Measurements from ENCODE around the gene FBXL7.

FBXL7 gene

GRCh38 chr5:15499528-15500324, at the start of gene FBXL7:
TSS of gene FBXL7 (plus strand) at chr5:15500180.
- H3K9me3 Mint-ChIP-seq, result peaks cover 3% of the 10 kb centered on the region

GRCh38 chr5:15450473-15450872, 49.5 kb upstream of the FBXL7 start:
- no peak for DNase-seq
- Mint-ChIP-seq H3K9me3 (peaks cover 19% of the 10 kb centered on the region), H3K4me3 (no peak overlapping the region), H3K27me3 (no peaks in the 10 kb centered on the region), H3K27ac (no peak overlapping the region), H3K36me3 (ENCODE audit: low read depth) (no peaks in the 10 kb centered on the region), H3K4me1 (ENCODE audit: low read depth) (no peaks in the 10 kb centered on the region)

More at GRCh38 chr5:15499528-15500324, at the start of gene FBXL7:
- H3K27ac Mint-ChIP-seq, result no peak within 1 kb of the TSS
- peaks cover 58% of the 10 kb centered on the region for H3K27me3 Mint-ChIP-seq
- H3K4me1 Mint-ChIP-seq (ENCODE audit: low read depth), result peaks cover 3% of the 10 kb centered on the region
- no peak for DNase-seq
- no peaks in the 10 kb centered on the region for H3K36me3 Mint-ChIP-seq (ENCODE audit: low read depth)
- H3K4me3 Mint-ChIP-seq, result no peak within 1 kb of the TSS

- H3K9me3 Mint-ChIP-seq, result peaks cover 23% of the 10 kb centered on the region
- DNase-seq, result no peak
- no peak overlapping the region for H3K27ac Mint-ChIP-seq
- no peaks in the 10 kb centered on the region for H3K36me3 Mint-ChIP-seq (ENCODE audit: low read depth)
- no peaks in the 10 kb centered on the region for H3K4me1 Mint-ChIP-seq (ENCODE audit: low read depth)
- H3K4me3 Mint-ChIP-seq, result no peak overlapping the region
- H3K27me3 Mint-ChIP-seq, result no peaks in the 10 kb centered on the region
Measured at GRCh38 chr5:15450949-15451348, 49.0 kb upstream of the FBXL7 start.

- Mint-ChIP-seq H3K4me3 (no peak overlapping the region), H3K27me3 (no peaks in the 10 kb centered on the region), H3K4me1 (ENCODE audit: low read depth) (no peaks in the 10 kb centered on the region), H3K9me3 (peaks cover 29% of the 10 kb centered on the region), H3K27ac (no peak overlapping the region), H3K36me3 (ENCODE audit: low read depth) (no peaks in the 10 kb centered on the region)
- DNase-seq, result no peak
Measured at GRCh38 chr5:15452030-15452429, 48.0 kb upstream of the FBXL7 start.

- Mint-ChIP-seq H3K27me3 (no peaks in the 10 kb centered on the region), H3K27ac (no peak overlapping the region), H3K36me3 (ENCODE audit: low read depth) (no peaks in the 10 kb centered on the region), H3K4me1 (ENCODE audit: low read depth) (no peaks in the 10 kb centered on the region), H3K4me3 (no peak overlapping the region), H3K9me3 (peaks cover 30% of the 10 kb centered on the region)
- no peak for DNase-seq
Measured at GRCh38 chr5:15452781-15453180, 47.2 kb upstream of the FBXL7 start.

- H3K9me3 Mint-ChIP-seq, result peaks cover 30% of the 10 kb centered on the region
- no peaks in the 10 kb centered on the region for H3K27me3 Mint-ChIP-seq
- no peaks in the 10 kb centered on the region for H3K36me3 Mint-ChIP-seq (ENCODE audit: low read depth)
- no peak overlapping the region for H3K27ac Mint-ChIP-seq
- DNase-seq, result no peak
- no peaks in the 10 kb centered on the region for H3K4me1 Mint-ChIP-seq (ENCODE audit: low read depth)
- no peak overlapping the region for H3K4me3 Mint-ChIP-seq
Measured at GRCh38 chr5:15459200-15459599, 40.8 kb upstream of the FBXL7 start.

GRCh38 chr5:15463231-15463980, 36.6 kb upstream of the FBXL7 start:
- no peaks in the 10 kb centered on the region for H3K36me3 Mint-ChIP-seq (ENCODE audit: low read depth)
- no peak for DNase-seq
- H3K9me3 Mint-ChIP-seq, result peaks cover 7% of the 10 kb centered on the region
- H3K27me3 Mint-ChIP-seq, result no peaks in the 10 kb centered on the region
- H3K4me3 Mint-ChIP-seq, result no peak overlapping the region
- no peak overlapping the region for H3K27ac Mint-ChIP-seq
- no peaks in the 10 kb centered on the region for H3K4me1 Mint-ChIP-seq (ENCODE audit: low read depth)

GRCh38 chr5:15472116-15472515, 27.9 kb upstream of the FBXL7 start:
- no peaks in the 10 kb centered on the region for H3K4me1 Mint-ChIP-seq (ENCODE audit: low read depth)
- no peak overlapping the region for H3K4me3 Mint-ChIP-seq
- DNase-seq, result no peak
- H3K36me3 Mint-ChIP-seq (ENCODE audit: low read depth), result no peaks in the 10 kb centered on the region
- no peak overlapping the region for H3K27ac Mint-ChIP-seq
- no peaks in the 10 kb centered on the region for H3K27me3 Mint-ChIP-seq
- peaks cover 9% of the 10 kb centered on the region for H3K9me3 Mint-ChIP-seq

GRCh38 chr5:15474143-15474719, 25.7 kb upstream of the FBXL7 start:
- H3K4me1 Mint-ChIP-seq (ENCODE audit: low read depth), result no peaks in the 10 kb centered on the region
- no peak overlapping the region for H3K4me3 Mint-ChIP-seq
- no peaks in the 10 kb centered on the region for H3K27me3 Mint-ChIP-seq
- H3K36me3 Mint-ChIP-seq (ENCODE audit: low read depth), result no peaks in the 10 kb centered on the region
- DNase-seq, result no peak
- no peak overlapping the region for H3K27ac Mint-ChIP-seq
- H3K9me3 Mint-ChIP-seq, result peaks cover 11% of the 10 kb centered on the region

- Mint-ChIP-seq H3K4me3 (no peak overlapping the region), H3K27ac (no peak overlapping the region), H3K36me3 (ENCODE audit: low read depth) (no peaks in the 10 kb centered on the region), H3K4me1 (ENCODE audit: low read depth) (no peaks in the 10 kb centered on the region), H3K27me3 (no peaks in the 10 kb centered on the region), H3K9me3 (peaks cover 11% of the 10 kb centered on the region)
- DNase-seq, result no peak
Measured at GRCh38 chr5:15475367-15475766, 24.6 kb upstream of the FBXL7 start.

- no peaks in the 10 kb centered on the region for H3K36me3 Mint-ChIP-seq (ENCODE audit: low read depth)
- H3K4me3 Mint-ChIP-seq, result no peak overlapping the region
- no peak overlapping the region for H3K27ac Mint-ChIP-seq
- peaks cover 10% of the 10 kb centered on the region for H3K9me3 Mint-ChIP-seq
- H3K27me3 Mint-ChIP-seq, result no peaks in the 10 kb centered on the region
- H3K4me1 Mint-ChIP-seq (ENCODE audit: low read depth), result no peaks in the 10 kb centered on the region
- DNase-seq, result no peak
Measured at GRCh38 chr5:15476977-15477376, 23.0 kb upstream of the FBXL7 start.

GRCh38 chr5:15480436-15480835, 19.5 kb upstream of the FBXL7 start:
- peaks cover 6% of the 10 kb centered on the region for H3K9me3 Mint-ChIP-seq
- H3K4me1 Mint-ChIP-seq (ENCODE audit: low read depth), result no peaks in the 10 kb centered on the region
- H3K27ac Mint-ChIP-seq, result no peak overlapping the region
- H3K27me3 Mint-ChIP-seq, result no peaks in the 10 kb centered on the region
- H3K36me3 Mint-ChIP-seq (ENCODE audit: low read depth), result no peaks in the 10 kb centered on the region
- DNase-seq, result no peak
- no peak overlapping the region for H3K4me3 Mint-ChIP-seq

GRCh38 chr5:15483351-15484097, 16.5 kb upstream of the FBXL7 start:
- Mint-ChIP-seq H3K9me3 (peaks cover 2% of the 10 kb centered on the region), H3K36me3 (ENCODE audit: low read depth) (no peaks in the 10 kb centered on the region), H3K4me3 (no peak overlapping the region), H3K4me1 (ENCODE audit: low read depth) (no peaks in the 10 kb centered on the region), H3K27ac (no peak overlapping the region), H3K27me3 (no peaks in the 10 kb centered on the region)
- no peak for DNase-seq

- no peaks in the 10 kb centered on the region for H3K36me3 Mint-ChIP-seq (ENCODE audit: low read depth)
- no peak overlapping the region for H3K27ac Mint-ChIP-seq
- no peak for DNase-seq
- no peaks in the 10 kb centered on the region for H3K27me3 Mint-ChIP-seq
- H3K4me1 Mint-ChIP-seq (ENCODE audit: low read depth), result no peaks in the 10 kb centered on the region
- H3K4me3 Mint-ChIP-seq, result no peak overlapping the region
- no peaks in the 10 kb centered on the region for H3K9me3 Mint-ChIP-seq
Measured at GRCh38 chr5:15487228-15487627, 12.8 kb upstream of the FBXL7 start.
